Measurements from ENCODE around the gene DIS3L.
"Not testable (repeated sequence)": the region's sequence is repeated elsewhere in the genome, so short reads cannot be mapped to it uniquely, and the experiment has no call there.

DIS3L gene

GRCh38 chr15:66310786-66311185 lies 17.4 kb downstream of the DIS3L start:
- DNase-seq (ENCODE audit: low read depth) = no peak
- no peak for TF ChIP-seq CTCF (IDR thresholded peaks at IDR 0.05; ENCODE audit: insufficient read depth, low read depth, low read length, missing control alignments)
- H3K4me3 ChIP-seq (ENCODE audit: low read depth, low read length) = no peak overlapping the region

- no peak for DNase-seq (ENCODE audit: low read depth)
- no peak for TF ChIP-seq CTCF (IDR thresholded peaks at IDR 0.05; ENCODE audit: insufficient read depth, low read depth, low read length, missing control alignments)
- H3K4me3 ChIP-seq (ENCODE audit: low read depth, low read length) = no peak overlapping the region
Observed at GRCh38 chr15:66312144-66312543, 18.8 kb downstream of the DIS3L start.

GRCh38 chr15:66323312-66323928 lies 30.1 kb downstream of the DIS3L start:
- no peak overlapping the region for H3K4me3 ChIP-seq (ENCODE audit: low read depth, low read length)
- no peak for TF ChIP-seq CTCF (IDR thresholded peaks at IDR 0.05; ENCODE audit: insufficient read depth, low read depth, low read length, missing control alignments)
- DNase-seq (ENCODE audit: low read depth) = no peak

- no peak overlapping the region for H3K4me3 ChIP-seq (ENCODE audit: low read depth, low read length)
- DNase-seq (ENCODE audit: low read depth) = no peak
- no peak for TF ChIP-seq CTCF (IDR thresholded peaks at IDR 0.05; ENCODE audit: insufficient read depth, low read depth, low read length, missing control alignments)
Observed at GRCh38 chr15:66326051-66326450, 32.7 kb downstream of the DIS3L start.

- TF ChIP-seq CTCF (IDR thresholded peaks at IDR 0.05; ENCODE audit: insufficient read depth, low read depth, low read length, missing control alignments) = no peak
- H3K4me3 ChIP-seq (ENCODE audit: low read depth, low read length) = no peak overlapping the region
- DNase-seq (ENCODE audit: low read depth) = no peak
Observed at GRCh38 chr15:66327736-66328135, 34.4 kb downstream of the DIS3L start.

GRCh38 chr15:66328771-66329170 lies 35.4 kb downstream of the DIS3L start:
- H3K4me3 ChIP-seq (ENCODE audit: low read depth, low read length) = no peak overlapping the region
- DNase-seq (ENCODE audit: low read depth) = no peak
- TF ChIP-seq CTCF (IDR thresholded peaks at IDR 0.05; ENCODE audit: insufficient read depth, low read depth, low read length, missing control alignments) = no peak

- not testable (repeated sequence) for DNase-seq (ENCODE audit: low read depth); H3K4me3 ChIP-seq (ENCODE audit: low read depth, low read length)
Observed at GRCh38 chr15:66348530-66348929, 55.2 kb downstream of the DIS3L start.
